HL-60/S4 (cell line): ENCODE measurements around the gene IQSEC1.

ENCODE experiments used
- in situ Hi-C: fragments of 300-500 bp; cut with MboI; formaldehyde crosslinking; loops from 2 replicates; pipeline ENCODE4 v1.14.3; 2022; ENCODE audit warnings: low sequenced_read_pairs

The IQSEC1 gene

DNA sequence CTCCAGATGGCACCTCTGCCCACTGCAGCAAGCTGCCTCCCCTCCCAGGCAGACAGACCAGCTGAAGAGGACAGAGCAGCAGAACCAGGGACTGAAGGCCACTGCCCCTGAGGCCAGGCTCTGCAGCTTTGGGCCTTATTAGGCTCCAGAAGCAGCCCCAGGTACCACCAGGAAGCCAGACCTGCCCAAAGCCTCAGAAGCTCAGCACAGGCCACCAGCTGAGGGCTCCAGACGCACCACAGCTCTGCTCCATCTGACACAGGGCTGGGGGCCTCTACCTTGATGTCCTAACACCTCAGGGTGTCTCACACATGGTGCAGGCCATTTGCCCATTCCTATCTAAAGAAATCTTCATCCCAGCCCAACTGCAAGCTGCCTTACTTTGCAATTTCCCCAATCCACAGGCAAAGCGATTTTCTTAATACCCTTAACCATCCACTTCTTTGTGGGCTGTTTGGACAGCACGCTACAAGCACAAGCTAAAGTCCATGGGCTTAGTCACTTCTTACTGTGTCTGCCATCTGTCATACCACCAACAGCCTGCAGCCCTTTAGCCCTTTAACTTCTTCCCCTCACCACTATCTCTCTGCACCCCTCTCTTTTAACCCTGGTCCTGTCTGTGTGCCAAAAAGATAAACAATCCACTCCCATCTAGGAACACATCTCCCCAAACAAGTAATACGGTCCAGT lies 112.1 kb downstream of the IQSEC1 start:
- in situ Hi-C loops = no loop called here

DNA sequence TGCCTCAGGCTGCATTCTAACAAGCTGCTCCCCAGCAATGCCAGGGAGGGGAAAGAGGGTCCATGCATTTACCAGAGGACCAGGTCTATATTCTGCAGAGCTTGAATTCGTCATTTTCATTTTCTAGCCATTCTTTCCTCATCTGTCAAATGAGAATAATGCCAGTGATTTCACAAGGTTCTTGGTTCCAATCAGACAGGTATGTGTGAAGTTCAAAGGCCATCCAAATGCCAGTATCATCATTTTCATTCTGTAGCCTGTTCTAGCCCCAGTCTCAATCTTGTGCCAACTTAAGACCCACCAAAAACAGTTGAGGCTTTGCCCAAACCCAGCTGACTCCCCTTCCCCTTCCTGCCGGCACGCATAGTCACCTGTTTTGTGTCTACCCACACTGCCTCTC lies 112.7 kb downstream of the IQSEC1 start:
- in situ Hi-C loops = no loop called here

DNA sequence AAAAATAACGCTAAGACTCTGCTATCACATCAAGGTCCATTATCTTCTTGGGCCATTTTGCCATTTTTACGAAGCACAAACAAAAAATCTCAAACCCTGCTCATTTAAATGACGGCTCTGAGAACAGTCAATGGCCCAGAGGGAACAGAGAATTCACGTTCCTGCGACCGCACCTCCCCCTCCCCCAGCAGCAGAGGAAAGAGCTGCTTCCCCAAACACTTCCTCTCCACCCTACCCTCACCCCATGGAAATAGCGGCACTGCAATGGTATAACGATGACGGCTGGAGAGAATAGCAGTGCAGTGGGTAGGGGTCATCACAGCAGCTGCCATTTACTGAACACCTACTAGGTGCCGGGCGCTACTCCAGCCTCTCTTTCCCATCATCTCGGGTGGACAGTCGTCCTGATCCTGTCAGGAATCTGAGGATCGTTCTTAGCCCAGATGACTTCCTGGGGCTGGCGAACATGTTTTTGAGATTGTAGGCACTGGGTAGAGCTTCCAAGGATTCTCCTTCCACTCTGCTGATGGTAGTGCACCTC lies 113.3 kb downstream of the IQSEC1 start:
- in situ Hi-C loops = no loop called here

DNA sequence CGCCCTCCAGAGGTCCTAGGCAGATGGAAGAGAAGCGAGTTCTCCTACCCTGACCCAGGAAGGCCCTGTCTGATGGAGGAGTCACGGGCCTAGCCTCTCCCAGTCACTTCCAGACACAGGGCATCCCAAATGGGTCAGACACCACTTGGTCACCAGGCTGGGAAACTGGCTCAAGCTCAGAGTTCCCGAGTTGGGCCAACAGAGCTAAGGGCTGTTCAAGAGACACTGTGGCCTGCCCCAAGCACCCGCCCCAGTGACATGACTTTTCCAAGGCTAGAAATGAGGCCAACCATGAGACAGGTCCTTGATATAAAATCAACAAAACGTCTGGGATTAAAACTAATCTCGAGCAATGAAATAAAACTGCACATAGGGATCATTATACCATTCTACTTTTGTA lies 113.8 kb downstream of the IQSEC1 start:
- in situ Hi-C loops = no loop called here

DNA sequence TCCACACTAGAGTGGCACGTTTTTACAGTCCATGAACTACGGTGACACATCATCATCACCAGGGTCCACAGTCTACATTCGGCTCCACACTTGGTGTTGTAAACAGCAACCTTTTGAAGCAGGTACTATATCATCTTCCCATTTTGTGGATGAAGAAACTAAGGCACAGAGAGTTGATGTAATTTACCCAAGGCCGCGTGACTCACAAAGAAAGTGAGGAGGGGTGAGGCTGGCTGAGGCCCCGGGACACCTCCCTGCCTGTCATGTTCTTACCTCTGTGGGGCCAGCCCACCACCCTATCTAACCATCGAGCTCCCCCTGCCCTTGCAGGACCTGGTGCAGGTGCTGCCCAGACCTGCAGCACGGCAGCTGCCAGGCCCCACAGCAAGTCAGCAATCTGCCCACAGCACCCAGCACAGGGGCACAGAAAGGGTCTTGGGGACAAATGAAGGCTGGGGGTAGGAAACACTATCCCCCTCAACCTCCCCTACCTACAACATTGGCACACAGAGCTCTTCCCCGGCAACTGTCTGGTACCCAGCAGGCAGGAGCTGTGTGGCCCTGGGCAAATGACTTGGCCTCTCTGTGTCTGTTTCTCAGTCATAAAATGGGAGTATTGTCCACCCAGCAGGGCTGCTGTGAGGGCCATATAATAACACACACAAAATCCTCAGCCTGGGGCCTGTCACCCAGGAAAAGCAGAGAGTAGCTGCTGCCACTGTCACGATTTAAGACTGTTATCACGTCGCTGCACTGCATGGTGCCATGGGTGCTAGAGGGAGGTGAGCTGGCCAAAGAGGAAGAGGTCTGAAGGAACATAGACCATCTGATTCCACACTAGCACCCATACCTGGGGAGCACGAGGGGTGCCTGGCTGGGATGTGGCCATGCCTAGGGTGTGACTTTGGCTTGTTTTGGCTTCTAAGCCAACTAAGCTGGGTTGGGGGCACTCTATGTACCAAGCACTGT lies 115.1 kb downstream of the IQSEC1 start:
- in situ Hi-C loops = no loop called here

DNA sequence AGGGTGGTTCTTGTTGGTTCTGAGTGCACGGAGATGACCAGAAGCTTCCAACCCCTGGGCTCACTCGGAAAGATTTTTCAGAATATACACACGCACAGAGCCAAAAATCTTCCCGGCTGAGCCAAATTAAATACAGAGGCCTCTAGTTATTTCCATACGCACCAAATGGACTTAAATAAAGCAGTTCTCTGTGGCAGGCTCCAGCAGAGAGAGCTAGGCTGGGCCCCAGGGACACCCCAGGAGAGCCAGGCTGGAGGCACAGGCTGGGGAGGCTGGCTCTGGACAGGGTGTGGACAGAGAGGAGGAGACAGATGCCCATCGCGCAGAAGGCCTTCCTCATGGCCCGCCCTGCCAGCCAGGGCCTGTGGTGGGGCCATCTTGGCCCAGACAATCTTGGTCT lies 115.9 kb downstream of the IQSEC1 start:
- in situ Hi-C loops = no loop called here

DNA sequence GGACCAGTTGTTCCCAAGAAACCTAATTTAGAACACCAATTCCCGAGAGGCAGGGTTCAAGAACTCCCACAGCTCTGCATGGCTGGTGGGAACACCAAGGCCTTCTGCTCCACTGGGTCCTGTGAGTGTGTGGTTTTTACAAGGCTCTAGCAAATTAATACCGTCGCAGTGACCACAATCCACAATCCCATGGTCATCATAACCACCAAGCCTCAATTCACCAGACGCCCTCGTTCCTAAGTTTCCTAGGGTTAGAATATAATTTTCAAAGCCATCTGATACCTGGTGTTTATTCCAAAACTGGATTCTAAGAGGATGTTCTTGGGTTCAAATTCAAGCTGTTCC lies 116.9 kb downstream of the IQSEC1 start:
- in situ Hi-C loops = no loop called here

DNA sequence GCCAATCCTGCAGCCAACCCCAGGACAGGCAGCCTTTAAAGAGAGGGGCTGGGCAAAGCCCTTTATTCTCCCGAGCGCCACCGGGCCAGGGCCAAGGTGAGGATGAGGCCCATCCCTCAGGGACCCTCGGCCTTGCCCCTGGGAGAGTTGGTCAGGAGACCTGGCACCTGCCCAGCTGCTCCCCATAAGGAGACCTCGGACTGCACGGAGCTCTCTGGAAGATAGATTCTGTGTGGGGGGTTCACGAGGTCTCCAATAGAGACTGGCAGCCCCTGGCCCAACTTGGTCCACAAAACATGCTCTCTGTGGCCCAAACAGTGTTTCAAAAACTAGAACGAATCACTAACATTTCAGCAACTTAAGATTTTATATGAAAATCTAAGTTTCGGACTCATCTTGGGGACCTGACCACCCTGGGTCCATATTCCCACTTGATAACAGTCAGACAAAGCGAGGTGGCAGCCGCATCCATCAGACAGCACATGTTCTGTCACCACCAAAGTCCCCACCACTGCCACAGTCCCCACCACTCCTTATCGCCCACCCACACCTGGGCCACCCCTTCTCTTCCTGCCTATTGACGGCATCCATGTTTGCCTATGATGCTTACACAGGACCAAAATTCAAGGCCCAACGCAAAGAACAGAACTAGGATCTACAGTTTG lies 117.4 kb downstream of the IQSEC1 start:
- in situ Hi-C loops = no loop called here

DNA sequence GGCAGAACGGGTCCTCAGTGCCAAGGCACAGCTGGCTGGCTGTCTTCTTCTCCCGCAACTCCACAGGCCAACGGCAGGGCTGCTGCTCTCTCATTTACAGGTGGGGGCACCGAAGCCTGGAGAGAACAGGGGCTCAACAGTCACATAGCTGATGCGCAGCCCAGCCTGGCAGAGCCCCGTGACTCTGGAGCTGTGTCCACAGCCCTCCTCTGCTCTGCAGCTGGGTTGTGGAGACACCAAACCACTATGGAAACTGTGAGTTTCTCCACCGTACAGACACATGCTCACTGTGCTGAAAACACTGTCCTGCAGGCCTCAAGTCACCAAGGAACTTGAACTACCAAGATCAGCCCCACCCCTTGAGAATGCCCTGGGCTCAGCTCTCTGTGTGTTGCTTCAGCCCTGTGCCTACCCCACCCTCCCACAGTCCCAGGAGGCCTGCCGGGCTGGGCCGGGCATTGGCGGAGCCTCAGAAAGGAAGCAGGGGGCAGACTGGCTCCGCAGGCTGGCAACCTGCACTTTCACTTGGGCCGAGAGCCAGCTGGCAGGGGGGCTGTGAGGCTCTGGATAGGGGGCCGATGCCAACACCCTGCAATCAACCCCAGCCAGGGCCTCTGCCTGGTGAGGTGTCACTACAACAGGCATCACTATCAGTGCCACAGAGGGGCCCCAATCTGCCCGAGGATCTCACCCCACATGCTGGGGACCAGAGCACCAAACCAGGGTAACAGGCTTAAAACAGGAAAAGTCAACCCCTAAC lies 118.2 kb downstream of the IQSEC1 start:
- in situ Hi-C loops = no loop called here

DNA sequence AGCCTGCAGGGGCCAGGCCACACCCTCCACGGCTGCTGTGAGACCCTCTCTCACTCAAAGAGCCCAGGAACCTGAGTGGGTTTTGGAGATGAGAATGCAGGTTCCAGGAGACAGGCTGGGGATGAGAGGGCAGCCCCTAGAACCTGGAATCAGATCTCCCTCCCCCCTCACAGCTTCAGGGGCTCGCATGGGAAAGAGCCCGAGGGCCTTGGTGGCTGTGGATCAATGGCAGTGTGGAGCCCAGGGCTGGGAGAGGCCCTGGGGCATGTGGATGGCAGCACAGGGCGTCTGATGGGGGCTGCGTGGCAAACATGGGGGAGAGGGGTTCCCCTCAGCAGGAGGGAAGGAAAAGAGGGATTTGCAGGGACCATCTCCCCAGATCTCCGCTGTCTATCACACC lies 119.0 kb downstream of the IQSEC1 start:
- in situ Hi-C loops = no loop called here

DNA sequence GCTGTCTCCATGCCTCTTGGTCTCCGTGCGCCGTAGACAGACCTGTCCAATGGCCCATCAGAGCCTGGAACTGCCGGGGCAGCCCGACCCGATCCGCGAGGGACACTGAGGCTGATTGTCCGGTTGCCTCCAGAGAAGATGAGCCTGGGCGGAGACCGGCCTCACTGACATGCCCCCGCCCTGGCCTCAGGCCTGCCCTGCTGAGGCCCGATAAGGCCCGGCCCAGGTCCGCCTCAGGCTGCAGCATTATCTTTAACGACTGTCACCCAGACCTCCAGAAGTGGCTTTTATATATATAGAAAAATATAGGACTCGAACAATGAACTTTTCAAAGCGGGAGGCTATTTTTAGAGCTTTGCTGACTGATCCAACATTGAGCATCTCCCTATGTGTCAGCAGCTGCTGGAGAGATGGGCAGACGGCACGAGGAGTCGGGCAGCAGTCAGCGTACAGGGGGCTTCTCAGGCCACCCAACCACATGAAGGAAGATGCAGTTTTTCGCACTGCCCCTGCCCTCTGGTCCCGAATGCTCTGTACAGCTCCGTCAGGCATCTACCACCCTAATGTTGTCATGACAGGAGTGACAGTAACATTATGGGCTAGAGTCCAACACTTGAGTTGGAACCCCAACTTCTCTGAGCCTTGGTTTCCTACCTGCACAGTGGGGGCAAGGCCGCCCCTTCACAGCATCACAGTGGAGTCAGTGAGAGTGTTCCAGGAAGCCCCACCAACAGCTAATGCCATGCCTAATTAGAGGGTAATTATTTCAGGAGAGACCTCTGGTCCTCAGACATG lies 119.8 kb downstream of the IQSEC1 start:
- in situ Hi-C loops = no loop called here

DNA sequence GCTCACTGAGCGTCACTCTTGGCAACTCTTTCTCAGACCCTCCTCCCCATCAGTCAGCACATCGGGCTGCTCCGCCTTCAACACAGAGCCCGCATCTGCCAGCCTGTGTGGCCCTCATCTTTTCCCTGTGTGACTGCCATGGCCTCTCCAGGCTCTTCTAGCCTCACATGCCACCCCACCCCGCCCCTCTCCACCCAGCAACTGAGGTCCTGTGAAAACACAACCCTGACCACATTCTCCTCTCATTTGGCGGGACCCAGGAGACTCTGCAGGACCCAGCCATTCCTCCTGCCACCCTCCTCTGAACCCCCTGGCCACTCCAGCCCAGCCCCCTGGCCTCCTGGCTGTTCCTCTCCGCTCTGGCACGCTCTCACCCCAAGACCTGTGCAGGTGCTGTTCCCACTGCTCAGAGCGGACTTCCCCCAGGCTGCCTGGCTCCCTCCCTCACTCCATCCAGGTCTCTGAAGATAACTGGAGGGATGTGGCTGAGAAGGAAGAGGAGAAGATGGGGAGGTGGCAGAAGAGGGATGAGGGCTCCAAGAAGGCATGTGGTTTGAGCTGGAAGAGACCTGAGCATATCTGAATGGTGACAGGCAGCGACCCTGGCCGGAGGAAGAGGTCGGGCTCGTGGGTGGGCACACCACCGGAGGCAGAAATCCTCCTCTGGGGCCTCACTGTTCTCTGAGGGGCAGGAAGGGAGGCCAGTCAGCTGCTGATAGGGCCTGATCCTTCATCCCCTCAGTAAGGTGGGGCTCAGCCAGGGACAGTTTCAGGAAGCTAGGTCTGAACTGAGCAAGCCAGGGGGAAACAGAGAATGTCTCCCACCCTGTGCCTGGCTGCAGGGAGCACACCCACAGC lies 120.7 kb downstream of the IQSEC1 start:
- in situ Hi-C loops = no loop called here

DNA sequence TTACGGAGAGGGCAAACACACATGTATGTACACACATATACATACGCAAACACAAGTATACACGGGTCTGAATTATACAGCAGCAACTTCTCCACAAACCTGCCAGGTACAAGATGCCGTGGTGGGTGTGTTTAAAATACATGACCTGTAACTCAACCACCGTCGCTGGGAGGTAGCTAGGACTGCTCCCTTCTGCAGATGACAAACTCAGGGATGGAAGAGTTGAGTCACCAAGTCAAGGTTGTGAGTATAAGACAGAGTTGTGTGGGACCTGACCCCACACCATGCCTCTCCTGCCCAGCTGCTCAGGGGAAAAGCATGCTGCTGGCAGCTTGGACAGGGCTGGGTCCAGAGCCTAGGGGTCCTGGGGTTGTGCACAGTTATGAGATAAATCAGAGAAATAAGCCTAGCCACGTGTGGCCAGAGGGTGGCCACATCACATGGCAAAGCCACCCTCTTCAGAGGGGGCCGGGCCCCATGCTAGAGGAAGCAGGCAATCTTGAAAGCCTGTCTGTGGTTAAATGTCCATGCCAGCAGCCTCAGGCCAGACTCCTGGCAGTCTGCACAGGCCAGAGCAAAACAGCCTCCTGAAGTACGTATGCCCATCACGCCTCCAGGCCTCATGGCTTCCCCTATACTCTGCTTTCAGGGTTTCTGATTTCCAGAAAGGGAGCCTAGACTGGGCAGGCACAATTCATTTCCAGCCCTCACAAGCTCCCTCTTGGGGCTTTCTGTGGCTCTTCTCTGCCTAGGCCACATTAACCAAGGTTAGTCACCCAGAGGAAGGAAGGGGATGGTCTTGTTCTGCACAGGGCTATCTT lies 124.1 kb downstream of the IQSEC1 start:
- in situ Hi-C loops = no loop called here

DNA sequence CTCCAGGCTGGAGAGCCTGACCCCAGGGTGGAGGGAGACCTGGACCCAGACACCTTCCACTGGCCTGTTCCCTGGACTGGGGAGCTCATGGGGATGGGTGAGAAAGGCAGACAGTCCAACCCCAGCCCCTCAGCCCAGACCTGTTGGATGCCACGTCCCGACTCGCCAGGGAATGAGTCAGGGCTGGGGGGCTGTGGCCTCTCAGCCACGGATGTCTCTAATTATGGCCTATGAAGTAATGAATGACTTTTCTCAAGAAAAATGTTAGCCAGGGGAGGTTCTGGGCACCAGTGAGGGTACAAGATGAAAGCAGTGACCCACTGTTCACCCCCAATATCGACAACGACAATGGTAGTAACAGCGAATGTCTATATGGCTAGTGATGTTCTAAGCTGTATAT lies 124.9 kb downstream of the IQSEC1 start:
- in situ Hi-C loops = no loop called here

DNA sequence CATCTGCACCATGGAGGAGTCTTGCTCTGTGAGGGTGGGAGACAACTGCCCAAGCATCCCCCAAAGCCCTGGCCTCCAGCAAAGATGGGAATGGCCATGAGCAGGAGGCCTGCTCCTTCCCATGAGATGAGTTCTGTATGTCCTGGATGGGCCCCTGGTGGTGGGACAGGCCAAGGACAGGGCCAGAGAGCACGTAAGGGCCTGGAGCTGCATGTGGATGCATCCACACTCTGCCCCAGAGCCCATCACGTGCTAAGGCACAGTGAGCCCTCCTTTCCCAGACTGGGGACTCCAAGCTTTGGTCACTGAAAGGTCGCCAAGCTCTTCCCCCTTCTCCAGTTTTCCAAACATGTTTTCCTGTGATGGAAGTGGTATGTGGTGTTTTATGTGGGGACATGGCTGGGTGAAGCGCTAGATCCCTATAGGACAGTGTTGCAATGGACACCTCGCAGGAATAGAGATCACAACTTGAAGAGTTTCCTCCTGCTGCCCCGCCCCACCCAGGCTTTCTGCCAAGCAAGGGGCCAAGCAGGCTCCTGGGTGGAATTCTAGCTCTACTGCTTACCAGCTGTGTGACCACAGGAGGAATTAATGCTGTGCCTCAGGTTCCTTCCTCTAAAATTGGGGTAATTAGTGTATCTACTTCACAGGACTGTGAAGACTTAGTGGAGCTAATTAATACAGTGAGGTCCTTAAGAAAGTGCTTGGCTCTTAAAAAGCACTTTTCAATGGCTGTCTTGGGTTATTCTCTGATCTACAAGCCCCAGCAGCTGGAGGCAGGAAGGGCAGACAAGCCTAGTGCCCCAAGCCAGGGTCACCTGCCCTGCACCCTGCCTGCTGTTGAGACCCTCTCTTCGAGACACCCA lies 125.5 kb downstream of the IQSEC1 start:
- in situ Hi-C loops = no loop called here

DNA sequence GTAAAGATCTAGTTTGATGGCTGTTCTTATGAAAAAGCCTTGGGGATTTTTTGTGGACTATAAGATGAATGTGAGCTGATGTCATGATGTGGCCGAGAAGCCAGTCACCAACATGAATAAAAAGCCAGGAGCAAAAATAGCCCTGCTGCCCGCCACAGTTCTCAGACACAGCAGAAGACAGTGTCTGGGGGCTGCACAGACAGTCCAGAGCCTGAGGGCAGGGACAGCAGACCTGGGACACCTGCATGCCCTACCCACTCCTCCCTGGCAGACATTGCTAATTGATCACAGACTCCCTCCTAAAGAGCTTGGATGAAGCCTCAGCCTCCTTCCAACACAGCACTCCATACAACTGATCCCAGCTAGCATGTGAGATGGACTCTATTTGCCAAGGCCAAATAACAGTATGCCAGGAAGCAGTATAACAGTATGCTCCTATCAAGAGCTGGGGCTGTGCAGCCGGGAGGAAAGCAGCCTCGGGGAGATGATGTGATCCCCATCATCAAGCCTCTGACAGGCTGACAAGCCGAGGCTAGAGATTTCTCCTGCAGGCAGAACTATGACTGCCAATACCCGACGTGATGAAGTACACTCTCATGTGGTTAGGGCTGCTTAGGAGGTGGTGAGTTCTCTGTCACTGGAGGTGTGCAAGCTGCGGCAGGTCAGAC lies 126.4 kb downstream of the IQSEC1 start:
- in situ Hi-C loops = no loop called here

DNA sequence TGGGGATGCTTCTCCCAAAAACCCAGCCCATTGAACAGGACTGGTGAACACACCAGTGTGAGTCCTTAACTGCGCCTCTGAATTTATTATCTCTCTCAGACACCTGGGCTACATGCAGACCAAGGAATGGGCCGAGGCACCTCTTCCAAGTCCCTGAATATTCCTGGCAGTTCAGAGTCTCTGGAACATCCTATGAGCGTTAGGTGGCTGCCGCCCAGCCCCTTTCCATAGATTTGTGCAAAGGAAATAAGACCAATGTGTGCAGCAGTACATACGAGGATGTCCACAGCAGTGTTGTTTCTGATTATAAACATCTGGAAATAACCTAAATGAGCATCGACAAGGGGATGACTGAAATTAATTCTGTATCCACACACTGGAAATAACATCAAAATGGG lies 127.0 kb downstream of the IQSEC1 start:
- in situ Hi-C loops = no loop called here
